GM12878 (cell line): Measurements from ENCODE around the gene HIC1. TPM values are rescaled to one million over a fixed set of nuclear protein-coding genes. Genes with fewer than 3 reads are reported as not detected.

Experiments used
- ATF2 ChIP-seq: IDR thresholded peaks from 2 replicates; pipeline ENCODE4 v1.6.1; 2012; ENCODE audit warnings: low read length, inconsistent platforms
- ATF3 ChIP-seq: IDR thresholded peaks from 2 replicates; pipeline ENCODE4 v1.6.1; 2011; ENCODE audit warnings: low read depth, mild to moderate bottlenecking, low read length, moderate library complexity, borderline replicate concordance; ENCODE audit errors: extremely low read depth
- ATF7 ChIP-seq: fragments of 450-650 bp; IDR thresholded peaks from 2 replicates; pipeline ENCODE4 v1.6.1; 2016; ENCODE audit warnings: low read depth, mild to moderate bottlenecking
- BACH1 ChIP-seq: fragments of 450-650 bp; IDR thresholded peaks from 2 replicates; pipeline ENCODE4 v1.6.1; 2017; ENCODE audit warnings: mild to moderate bottlenecking, borderline replicate concordance
- BCL11A ChIP-seq: IDR thresholded peaks from 2 replicates; pipeline ENCODE4 v1.6.1; 2011; ENCODE audit warnings: low read depth, low read length
- BMI1 ChIP-seq: fragments of 450-650 bp; IDR thresholded peaks from 2 replicates; pipeline ENCODE4 v1.6.1; 2016; ENCODE audit warnings: mild to moderate bottlenecking, moderate library complexity, borderline replicate concordance
- CBX5 ChIP-seq: sonication (generic); IDR thresholded peaks from 2 replicates; pipeline ENCODE4 v1.6.1; 2016; ENCODE audit warnings: low read depth, moderate library complexity, mild to moderate bottlenecking, inconsistent platforms
- CEBPB ChIP-seq, 2 experiments: fragments of 150-350 bp in 1 of 2; IDR thresholded peaks; 2 replicates each; pipeline ENCODE4 v1.6.1; 2012 to 2014; ENCODE audit warnings: low read depth in 2 of 2, low read length in 2 of 2, borderline replicate concordance in 1 of 2, inconsistent platforms in 1 of 2
- CHD4 ChIP-seq: fragments of 200-600 bp; sonication (generic); IDR thresholded peaks from 2 replicates; pipeline ENCODE4 v1.6.1; 2016; ENCODE audit warnings: mild to moderate bottlenecking
- EED ChIP-seq: sonication (generic); IDR thresholded peaks from 2 replicates; pipeline ENCODE4 v1.6.1; 2016; ENCODE audit warnings: antibody characterized with exemption, low read depth
- JUND ChIP-seq: IDR thresholded peaks from 2 replicates; pipeline ENCODE4 v1.6.1; 2012; ENCODE audit warnings: low read depth, mild to moderate bottlenecking, low read length, improper control_type of control experiment, moderate library complexity
- LARP7 ChIP-seq: fragments of 450-650 bp; IDR thresholded peaks from 2 replicates; pipeline ENCODE4 v1.6.1; 2017; ENCODE audit warnings: mild to moderate bottlenecking
- MTA3 ChIP-seq: IDR thresholded peaks from 2 replicates; pipeline ENCODE4 v1.6.1; 2012; ENCODE audit warnings: low read length, inconsistent platforms, borderline replicate concordance
- MYB ChIP-seq: fragments of 150-350 bp; IDR thresholded peaks from 2 replicates; pipeline ENCODE4 v1.6.1; 2014; ENCODE audit warnings: mild to moderate bottlenecking, low read depth, low read length, borderline replicate concordance
- NFXL1 ChIP-seq: fragments of 450-650 bp; IDR thresholded peaks from 2 replicates; pipeline ENCODE4 v1.6.1; 2017; ENCODE audit warnings: antibody characterized with exemption, mild to moderate bottlenecking, borderline replicate concordance
- NRF1 ChIP-seq: conservative IDR thresholded peaks from 2 replicates; pipeline ENCODE4 v1.6.1; 2011; ENCODE audit warnings: mild to moderate bottlenecking, low read depth, low read length, improper control_type of control experiment
- PKNOX1 ChIP-seq: fragments of 450-650 bp; IDR thresholded peaks from 2 replicates; pipeline ENCODE4 v1.6.1; 2016; ENCODE audit warnings: mild to moderate bottlenecking
- POLR2AphosphoS5 ChIP-seq: IDR thresholded peaks from 2 replicates; pipeline ENCODE4 v1.6.1; 2011; ENCODE audit warnings: mild to moderate bottlenecking, low read length, inconsistent platforms
- RBBP5 ChIP-seq: fragments of 200-600 bp; sonication (generic); conservative IDR thresholded peaks from 2 replicates; pipeline ENCODE4 v1.6.1; 2016
- RELA ChIP-seq: fragments of 450-650 bp; IDR thresholded peaks from 2 replicates; pipeline ENCODE4 v1.8.0; 2014; ENCODE audit warnings: borderline replicate concordance; ENCODE audit not compliant: partially characterized antibody
- RUNX3 ChIP-seq: IDR thresholded peaks from 2 replicates; pipeline ENCODE4 v1.6.1; 2012; ENCODE audit warnings: low read length, inconsistent platforms
- SIN3A ChIP-seq: IDR thresholded peaks from 2 replicates; pipeline ENCODE4 v1.6.1; 2012; ENCODE audit warnings: low read depth, low read length, improper control_type of control experiment
- SIX5 ChIP-seq: IDR thresholded peaks from 2 replicates; pipeline ENCODE4 v1.6.1; 2011; ENCODE audit warnings: mild to moderate bottlenecking, low read depth, low read length, moderate library complexity; ENCODE audit not compliant: severe bottlenecking
- SREBF1 ChIP-seq: IDR thresholded peaks from 2 replicates; pipeline ENCODE4 v1.6.1; 2012; ENCODE audit warnings: mild to moderate bottlenecking, low read length
- TCF12 ChIP-seq: IDR thresholded peaks from 2 replicates; pipeline ENCODE4 v1.6.1; 2011; ENCODE audit warnings: low read depth, mild to moderate bottlenecking, low read length
- ZBTB11 ChIP-seq: fragments of 450-650 bp; formaldehyde crosslinking; IDR thresholded peaks from 2 replicates; pipeline ENCODE4 v1.5.0; 2022; ENCODE audit warnings: mild to moderate bottlenecking, missing genetic modification characterization
- ZSCAN29 ChIP-seq: fragments of 450-650 bp; IDR thresholded peaks from 2 replicates; pipeline ENCODE4 v1.6.1; 2017; ENCODE audit warnings: mild to moderate bottlenecking, moderate library complexity
- polyA plus RNA-seq, 11 experiments: library from polyadenylated mRNA; depleted of rRNA in 4 of 11; unstranded in 6 of 11; stranded (reverse) in 5 of 11; fragments of >200 nt; fragmentation: Nextera tagmentation in 4 of 11; fragmentation: Illumina TruSeq in 1 of 11; extraction: Ambion mirVana in 4 of 11; extraction: Trizol in 1 of 11; gene quantifications; 1 replicate in 1 of 11; 2 replicates in 10 of 11; pipeline versions ENCODE4 v1.2.1 to v1.2.3, GENCODE V29; 2011 to 2016; ENCODE audit warnings: inconsistent platforms in 2 of 11, missing spikeins in 2 of 11, low read depth in 1 of 11
- total RNA-seq, 4 experiments: library from RNA; depleted of rRNA in 3 of 4; stranded (reverse); fragments of >200 nt in 3 of 4; fragmentation: Illumina TruSeq in 1 of 4; extraction: Trizol in 1 of 4; gene quantifications; 2 replicates each; pipeline versions ENCODE4 v1.2.1 to v1.2.3, GENCODE V29; 2013 to 2021

HIC1 gene
- total and polyA plus RNA-seq, 10 of the 15 experiments (the other 5 are each of a cell fraction or from before 2014, with no cell fraction given), result 0.11 to 61.1 (median 4.9) TPM

GRCh38 chr17:2070241-2071023, 15.5 kb downstream of the HIC1 start (continued):
- TF ChIP-seq BMI1 (peak; percentile 83), PKNOX1 (peak; percentile 63), CBX5 (no peak; the same call in 1 of the 2 replicates), ATF7 (peak; percentile 82), BACH1 (peak; percentile 84), BCL11A (peak; percentile 99), TCF12 (peak; percentile 95), NFXL1 (no peak), LARP7 (no peak; the same call in none of the 2 replicates), POLR2AphosphoS5 (peak; percentile 52; the same call in 1 of the 2 replicates), RELA (peak; percentile 86), EED (peak; percentile 98), SREBF1 (0 out of 2 replicates have a peak, but pooled peaks have one; percentile 10), RUNX3 (peak; percentile 94), MTA3 (peak; percentile 98), RBBP5 (no peak), MYB (peak; percentile 96), SIN3A (peak; percentile 41; the same call in 1 of the 2 replicates), JUND (peak; percentile 92; the same call in 1 of the 2 replicates), NRF1 (no peak), ZBTB11 (CRISPR knock-in tag) (no peak), SIX5 (no peak), ZSCAN29 (peak; percentile 75; the same call in 1 of the 2 replicates), CEBPB (IDR thresholded peaks at IDR 0.05; ENCODE audit: borderline replicate concordance in 1 of 2, low read depth in 2 of 2, low read length in 2 of 2) (no peak), ATF2 (peak; percentile 97), ATF3 (no peak), CHD4 (no peak)
